ENCODE results near the gene DYSF.

DNA sequence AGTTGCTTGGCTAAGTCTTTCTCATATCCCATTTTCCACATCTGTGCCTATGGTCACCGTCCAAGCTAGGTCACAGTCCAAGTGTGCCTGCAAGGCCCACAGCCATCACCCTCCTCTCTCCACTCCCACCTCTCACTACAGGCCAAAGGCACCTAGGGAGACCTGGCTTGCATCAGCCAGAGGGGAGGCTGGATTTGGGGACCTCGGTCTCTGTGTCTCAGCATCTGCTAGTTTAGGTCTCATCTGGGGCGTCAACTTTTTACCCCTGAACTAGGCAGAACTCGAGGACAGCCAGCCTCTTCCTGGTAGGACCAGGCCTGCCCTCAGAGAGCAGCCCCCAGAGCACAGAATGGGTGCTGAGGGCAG, 217.1 kb downstream of the DYSF start:
- TF ChIP-seq, protein P1, sequence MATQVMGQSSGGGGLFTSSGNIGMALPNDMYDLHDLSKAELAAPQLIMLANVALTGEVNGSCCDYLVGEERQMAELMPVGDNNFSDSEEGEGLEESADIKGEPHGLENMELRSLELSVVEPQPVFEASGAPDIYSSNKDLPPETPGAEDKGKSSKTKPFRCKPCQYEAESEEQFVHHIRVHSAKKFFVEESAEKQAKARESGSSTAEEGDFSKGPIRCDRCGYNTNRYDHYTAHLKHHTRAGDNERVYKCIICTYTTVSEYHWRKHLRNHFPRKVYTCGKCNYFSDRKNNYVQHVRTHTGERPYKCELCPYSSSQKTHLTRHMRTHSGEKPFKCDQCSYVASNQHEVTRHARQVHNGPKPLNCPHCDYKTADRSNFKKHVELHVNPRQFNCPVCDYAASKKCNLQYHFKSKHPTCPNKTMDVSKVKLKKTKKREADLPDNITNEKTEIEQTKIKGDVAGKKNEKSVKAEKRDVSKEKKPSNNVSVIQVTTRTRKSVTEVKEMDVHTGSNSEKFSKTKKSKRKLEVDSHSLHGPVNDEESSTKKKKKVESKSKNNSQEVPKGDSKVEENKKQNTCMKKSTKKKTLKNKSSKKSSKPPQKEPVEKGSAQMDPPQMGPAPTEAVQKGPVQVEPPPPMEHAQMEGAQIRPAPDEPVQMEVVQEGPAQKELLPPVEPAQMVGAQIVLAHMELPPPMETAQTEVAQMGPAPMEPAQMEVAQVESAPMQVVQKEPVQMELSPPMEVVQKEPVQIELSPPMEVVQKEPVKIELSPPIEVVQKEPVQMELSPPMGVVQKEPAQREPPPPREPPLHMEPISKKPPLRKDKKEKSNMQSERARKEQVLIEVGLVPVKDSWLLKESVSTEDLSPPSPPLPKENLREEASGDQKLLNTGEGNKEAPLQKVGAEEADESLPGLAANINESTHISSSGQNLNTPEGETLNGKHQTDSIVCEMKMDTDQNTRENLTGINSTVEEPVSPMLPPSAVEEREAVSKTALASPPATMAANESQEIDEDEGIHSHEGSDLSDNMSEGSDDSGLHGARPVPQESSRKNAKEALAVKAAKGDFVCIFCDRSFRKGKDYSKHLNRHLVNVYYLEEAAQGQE (IDR thresholded peaks at IDR 0.05; ENCODE audit: borderline replicate concordance): no peak
- TF ChIP-seq, protein P2, sequence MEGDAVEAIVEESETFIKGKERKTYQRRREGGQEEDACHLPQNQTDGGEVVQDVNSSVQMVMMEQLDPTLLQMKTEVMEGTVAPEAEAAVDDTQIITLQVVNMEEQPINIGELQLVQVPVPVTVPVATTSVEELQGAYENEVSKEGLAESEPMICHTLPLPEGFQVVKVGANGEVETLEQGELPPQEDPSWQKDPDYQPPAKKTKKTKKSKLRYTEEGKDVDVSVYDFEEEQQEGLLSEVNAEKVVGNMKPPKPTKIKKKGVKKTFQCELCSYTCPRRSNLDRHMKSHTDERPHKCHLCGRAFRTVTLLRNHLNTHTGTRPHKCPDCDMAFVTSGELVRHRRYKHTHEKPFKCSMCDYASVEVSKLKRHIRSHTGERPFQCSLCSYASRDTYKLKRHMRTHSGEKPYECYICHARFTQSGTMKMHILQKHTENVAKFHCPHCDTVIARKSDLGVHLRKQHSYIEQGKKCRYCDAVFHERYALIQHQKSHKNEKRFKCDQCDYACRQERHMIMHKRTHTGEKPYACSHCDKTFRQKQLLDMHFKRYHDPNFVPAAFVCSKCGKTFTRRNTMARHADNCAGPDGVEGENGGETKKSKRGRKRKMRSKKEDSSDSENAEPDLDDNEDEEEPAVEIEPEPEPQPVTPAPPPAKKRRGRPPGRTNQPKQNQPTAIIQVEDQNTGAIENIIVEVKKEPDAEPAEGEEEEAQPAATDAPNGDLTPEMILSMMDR (IDR thresholded peaks at IDR 0.05; ENCODE audit: poor library complexity, severe bottlenecking): no peak
- TF ChIP-seq TAF1 (IDR thresholded peaks at IDR 0.05; ENCODE audit: low read depth): no peak
- TF ChIP-seq POLR2AphosphoS5 (IDR thresholded peaks at IDR 0.05): no peak
- TF ChIP-seq EZH2 (IDR thresholded peaks at IDR 0.05; ENCODE audit: borderline replicate concordance, insufficient read depth, low read length, poor library complexity, severe bottlenecking): no peak
- TF ChIP-seq SMC3 (conservative IDR thresholded peaks at IDR 0.05; ENCODE audit: poor library complexity): no peak
- TF ChIP-seq RAD21 (conservative IDR thresholded peaks at IDR 0.05): no peak

Measured in neural cell (in vitro differentiated cells).